ENCODE results near the gene NAIF1.
A peak's percentile ranks its signal among the peaks of the same experiment; 100 is the strongest.

Gene NAIF1

GRCh38 chr9:128101690-128102089 lies 34.6 kb upstream of the NAIF1 start:
- DNase-seq: no peak

- no peak for DNase-seq
These were observed 34.1 kb upstream of the NAIF1 start for GRCh38 chr9:128101231-128101661.

- DNase-seq: no peak
These were observed 33.5 kb upstream of the NAIF1 start for GRCh38 chr9:128100581-128100980.

GRCh38 chr9:128099932-128100491 lies 32.9 kb upstream of the NAIF1 start:
- no peak for DNase-seq

- DNase-seq: no peak
These were observed 32.3 kb upstream of the NAIF1 start for GRCh38 chr9:128099231-128099931.

- peak; percentile 36 for DNase-seq
These were observed 31.4 kb upstream of the NAIF1 start for GRCh38 chr9:128098297-128099230.

- no peak for DNase-seq
These were observed 30.6 kb upstream of the NAIF1 start for GRCh38 chr9:128097543-128098296.

GRCh38 chr9:128096616-128097536 lies 29.8 kb upstream of the NAIF1 start:
- no peak for DNase-seq

GRCh38 chr9:128094950-128095544 lies 27.9 kb upstream of the NAIF1 start:
- DNase-seq: no peak

GRCh38 chr9:128094166-128094949 lies 27.2 kb upstream of the NAIF1 start:
- DNase-seq: peak; percentile 86

GRCh38 chr9:128093011-128093410 lies 25.9 kb upstream of the NAIF1 start:
- no peak for DNase-seq

GRCh38 chr9:128092199-128092977 lies 25.3 kb upstream of the NAIF1 start:
- no peak for DNase-seq

- no peak for DNase-seq
These were observed 24.5 kb upstream of the NAIF1 start for GRCh38 chr9:128091571-128091970.

- DNase-seq: no peak
These were observed 24.0 kb upstream of the NAIF1 start for GRCh38 chr9:128091144-128091543.

- DNase-seq: no peak
These were observed 22.2 kb upstream of the NAIF1 start for GRCh38 chr9:128089299-128089698.

GRCh38 chr9:128088253-128088945 lies 21.3 kb upstream of the NAIF1 start:
- no peak for DNase-seq

GRCh38 chr9:128087262-128087661 lies 20.1 kb upstream of the NAIF1 start:
- DNase-seq: no peak

- DNase-seq: no peak
These were observed 18.8 kb upstream of the NAIF1 start for GRCh38 chr9:128085943-128086342.

- no peak for DNase-seq
These were observed 17.6 kb upstream of the NAIF1 start for GRCh38 chr9:128084746-128085145.
